SIG-M5 (cell line): ENCODE data around the gene DPYSL4.

ENCODE experiments used
- DNase-seq: peaks from one replicate; lab custom pipeline; 2025; lab: John Stamatoyannopoulos, UW

DPYSL4 gene

DNA sequence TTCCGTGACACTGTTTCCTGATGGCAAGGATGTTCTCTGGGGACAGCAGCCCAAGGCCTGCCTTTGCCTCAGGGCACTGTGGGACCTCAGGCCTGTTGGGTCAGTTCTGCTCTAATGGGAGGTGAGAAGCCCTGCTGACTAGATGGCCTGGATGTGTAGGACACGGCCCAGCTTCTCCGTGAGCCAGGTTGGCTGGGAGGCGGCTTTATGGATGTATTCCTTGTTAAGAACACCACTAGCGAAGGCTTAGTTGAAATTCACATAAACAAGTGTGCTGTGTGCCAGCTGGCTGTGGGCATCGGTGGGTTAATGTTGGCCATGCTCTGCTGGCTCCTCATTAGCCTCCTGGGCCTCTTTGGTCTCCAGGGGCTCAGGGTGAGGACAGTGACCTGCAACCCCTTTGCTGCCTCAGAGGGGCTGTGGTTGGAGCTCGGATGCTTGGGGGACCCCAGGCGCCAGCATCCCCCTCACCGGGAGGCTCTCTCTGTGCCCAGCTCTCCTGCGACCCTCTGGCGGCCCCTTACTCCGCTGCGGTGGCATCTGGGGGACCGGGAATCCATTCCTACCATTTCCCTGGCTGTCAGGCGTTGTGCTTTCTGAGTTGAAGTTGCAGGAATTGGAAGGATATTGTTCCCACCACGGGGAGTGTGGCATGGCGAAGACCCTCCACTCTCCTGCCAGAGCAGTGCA lies 22.8 kb upstream of the DPYSL4 start:
- no peak for DNase-seq

DNA sequence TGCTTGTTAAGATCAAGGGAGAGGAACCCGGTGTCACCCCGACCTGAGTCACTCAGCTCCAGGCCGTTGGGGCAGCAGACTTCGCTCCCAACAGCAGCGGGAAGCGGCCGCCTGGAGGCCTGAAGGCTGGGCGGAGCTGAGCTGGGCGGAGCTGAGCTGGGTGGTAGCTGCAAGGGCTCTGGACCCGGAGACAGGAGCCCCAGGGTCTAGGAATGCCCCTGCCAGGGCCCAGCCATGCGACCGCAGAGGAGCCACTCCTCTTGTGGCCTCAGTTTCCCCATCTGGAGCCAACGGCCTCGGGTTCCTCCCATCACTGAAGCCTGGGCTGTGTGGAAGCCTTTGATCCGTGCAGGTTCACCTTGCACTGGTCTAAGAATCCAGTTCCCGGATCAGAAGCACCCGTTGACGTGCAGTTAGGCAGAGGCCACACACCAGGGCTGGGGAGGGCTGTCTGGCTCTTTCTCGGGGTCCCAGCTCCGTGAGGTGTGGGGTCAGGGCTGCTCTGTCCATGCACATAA lies 21.9 kb upstream of the DPYSL4 start:
- DNase-seq = no peak

- DNase-seq = no peak
Measured at GRCh38 chr10:132165416-132165980, 21.2 kb upstream of the DPYSL4 start.

GRCh38 chr10:132166216-132166950 lies 20.4 kb upstream of the DPYSL4 start:
- no peak for DNase-seq

DNA sequence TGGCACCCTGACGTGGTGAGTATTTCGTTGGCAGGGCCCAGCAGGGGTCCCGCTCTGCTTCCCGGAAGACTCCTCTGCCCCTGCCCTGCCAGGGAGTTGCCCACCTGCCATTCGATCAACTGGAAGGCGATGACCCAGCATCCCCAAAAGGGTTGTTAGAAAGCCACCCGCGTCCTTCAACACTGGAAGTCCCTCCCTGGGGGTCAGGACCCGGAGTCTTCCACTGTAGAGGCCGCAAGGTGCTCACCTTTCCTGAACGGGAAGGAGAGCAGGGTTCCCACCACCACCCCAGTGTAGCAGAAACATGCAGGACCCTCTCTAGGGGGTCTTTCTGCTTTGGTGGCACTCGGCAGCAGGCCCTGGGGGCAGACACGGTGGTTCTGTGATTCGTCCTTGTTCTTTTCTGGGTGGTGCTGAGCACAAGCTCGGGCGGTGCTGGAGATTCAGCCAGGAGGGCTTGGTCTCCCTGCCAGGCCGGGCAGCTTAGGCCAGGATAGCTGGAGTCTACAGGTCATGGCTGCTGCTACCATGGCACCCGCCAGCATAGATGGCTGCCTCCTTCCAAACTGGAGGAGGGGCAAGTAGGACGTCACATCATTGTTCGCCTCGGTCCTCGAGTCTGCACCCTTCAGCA lies 19.6 kb upstream of the DPYSL4 start:
- DNase-seq = no peak

DNA sequence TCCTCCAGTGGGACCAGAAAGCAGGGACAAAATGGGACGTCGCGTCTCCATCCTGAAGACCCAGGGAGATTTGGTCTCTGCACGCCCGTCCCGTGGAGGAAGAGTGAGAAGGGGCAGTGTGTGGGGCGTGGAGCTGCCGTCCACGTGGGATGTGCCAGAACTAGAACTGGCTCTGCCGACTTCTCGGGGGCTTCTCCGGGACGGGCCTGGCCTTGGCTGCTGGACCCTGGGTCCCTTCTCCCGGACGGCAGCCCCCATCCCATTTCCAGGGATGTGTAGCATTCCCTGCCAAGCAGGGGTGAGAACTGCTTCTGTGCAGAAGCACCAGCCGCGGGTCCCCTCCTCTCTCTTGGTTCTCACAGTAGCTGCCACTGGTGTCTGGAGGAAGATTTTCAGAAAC lies 18.8 kb upstream of the DPYSL4 start:
- no peak for DNase-seq

DNA sequence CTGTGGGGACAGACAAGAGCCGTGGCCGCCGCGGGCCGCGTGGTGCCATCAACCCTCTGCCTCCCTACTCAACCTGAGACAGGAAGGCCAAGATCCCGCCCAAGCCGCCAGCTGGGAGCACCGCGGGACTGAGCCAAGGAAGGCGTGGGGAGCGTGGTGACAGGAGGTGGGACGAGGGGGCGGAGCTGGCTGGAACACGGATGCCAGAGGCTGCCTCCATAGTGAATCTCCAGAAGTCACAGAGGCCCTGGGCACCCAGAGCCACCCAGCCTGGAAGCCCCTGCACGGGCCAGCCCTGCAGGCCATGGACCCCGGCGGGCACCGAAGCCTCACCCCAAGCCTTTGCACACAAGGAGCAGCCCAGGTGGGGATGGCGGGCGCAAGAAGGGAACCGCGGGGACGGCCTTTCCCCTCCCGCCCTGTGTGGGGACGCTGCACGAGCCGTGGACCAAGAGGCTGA lies 18.1 kb upstream of the DPYSL4 start:
- no peak for DNase-seq

DNA sequence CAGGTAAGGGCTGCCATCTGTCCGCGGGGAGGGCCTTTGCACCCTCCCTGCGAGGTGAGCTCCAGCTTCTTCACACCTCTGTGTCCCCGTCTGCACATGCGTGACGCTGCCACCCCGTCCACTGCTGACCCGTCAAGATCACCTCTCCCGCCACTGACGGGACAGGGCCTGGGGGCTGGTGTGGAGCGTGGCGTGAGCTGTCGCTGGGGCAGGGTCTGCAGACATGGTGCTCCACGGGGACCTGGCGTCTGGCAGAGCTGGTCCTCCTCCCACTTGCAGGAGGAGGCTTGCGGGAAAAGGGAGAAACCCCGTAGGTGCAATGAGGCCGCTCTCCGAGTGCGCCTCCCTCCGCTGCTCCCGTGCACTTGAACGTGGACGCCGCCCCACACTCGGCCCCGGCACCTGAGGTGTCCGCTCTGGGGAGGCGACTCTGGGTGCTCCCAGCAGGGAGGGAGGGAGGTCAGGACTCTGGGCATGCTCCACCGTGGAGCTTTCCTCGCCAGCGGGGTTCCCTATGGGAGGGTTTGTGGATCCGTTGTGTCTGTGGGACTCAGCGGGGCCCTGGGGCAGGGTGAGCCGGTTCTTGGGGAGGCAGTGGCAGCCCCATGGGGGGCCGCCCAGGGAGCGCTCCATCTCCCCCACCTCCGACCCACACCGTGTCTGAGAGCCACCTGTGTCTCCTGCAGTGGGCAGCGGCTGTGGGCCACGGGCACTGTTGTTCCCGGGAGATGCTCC lies 17.6 kb upstream of the DPYSL4 start:
- no peak for DNase-seq

DNA sequence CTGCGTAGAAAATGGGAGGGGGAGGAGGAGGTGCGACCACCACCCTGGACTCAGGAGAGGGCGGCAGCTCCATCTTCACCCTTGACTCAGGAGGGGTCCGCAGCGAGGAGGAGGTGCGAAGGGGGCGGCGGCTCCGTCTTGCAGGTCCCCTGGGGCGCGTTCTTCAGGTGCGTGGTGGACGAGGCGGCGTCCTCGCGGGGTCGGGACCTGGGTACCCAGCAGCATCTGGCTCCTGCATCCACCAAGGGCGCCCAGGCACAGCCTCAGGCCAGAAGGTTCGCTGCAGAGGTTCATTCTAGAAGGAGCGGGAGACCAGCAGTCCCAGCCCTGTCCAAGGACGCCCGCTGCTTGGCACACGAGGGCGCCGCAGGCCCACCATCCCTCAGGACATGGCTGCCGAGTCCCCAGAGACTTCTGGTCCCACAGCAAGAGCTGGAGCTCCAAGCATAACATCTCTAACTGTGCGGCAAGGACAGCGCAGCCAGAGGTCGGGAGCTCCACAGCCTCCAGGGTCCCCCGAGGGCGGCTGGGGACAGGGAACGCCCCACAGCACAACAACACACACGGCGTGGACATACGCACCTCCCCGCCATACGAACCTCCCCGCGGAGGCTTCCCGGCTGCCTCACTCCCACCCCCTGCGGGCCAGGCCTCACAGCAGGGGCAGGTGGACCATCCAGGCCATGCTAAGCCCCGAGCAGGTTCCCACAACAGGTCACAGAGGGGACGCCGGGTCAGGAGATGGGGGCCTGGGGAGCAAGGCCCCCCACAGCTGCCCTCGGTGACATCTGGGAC lies 16.8 kb upstream of the DPYSL4 start:
- DNase-seq = no peak

DNA sequence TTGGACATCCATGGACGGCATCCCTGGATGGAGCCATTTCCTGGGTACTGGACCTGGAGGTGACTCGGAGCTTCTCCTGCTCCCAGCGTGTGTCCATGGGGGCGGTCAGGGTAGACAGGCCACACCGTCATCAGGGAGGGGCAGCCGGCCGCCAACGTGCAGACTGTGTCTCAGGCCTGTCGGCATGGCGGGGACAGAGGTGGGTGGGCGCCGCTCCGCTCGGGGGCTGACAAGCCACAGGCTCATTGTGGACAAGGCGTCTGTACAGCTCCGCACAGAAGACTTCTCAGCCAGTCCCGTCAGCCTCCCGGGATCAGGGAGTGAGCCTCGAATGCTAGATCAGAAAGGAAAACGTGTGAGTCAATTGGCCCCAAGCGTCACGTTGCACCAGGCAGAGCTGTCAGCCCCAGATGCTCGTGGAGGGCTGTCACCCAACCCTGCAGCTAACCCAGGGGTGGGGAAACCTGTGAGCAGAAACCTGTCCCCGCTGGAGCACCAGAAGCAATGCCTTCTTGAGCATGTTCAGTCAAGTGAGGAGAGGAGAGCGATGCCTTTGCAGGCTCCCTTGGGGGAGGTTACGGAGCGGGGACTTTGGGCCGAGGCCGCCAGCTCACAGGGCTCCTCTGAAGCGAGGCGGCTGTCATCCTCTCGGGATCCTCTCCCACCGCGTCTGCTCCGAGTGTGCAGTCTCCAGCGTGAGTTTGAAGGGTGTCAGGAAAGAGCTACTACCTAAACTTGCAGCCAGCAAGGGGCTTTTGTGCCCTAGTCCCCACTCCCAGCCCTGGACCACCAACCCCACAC lies 16.0 kb upstream of the DPYSL4 start:
- no peak for DNase-seq

DNA sequence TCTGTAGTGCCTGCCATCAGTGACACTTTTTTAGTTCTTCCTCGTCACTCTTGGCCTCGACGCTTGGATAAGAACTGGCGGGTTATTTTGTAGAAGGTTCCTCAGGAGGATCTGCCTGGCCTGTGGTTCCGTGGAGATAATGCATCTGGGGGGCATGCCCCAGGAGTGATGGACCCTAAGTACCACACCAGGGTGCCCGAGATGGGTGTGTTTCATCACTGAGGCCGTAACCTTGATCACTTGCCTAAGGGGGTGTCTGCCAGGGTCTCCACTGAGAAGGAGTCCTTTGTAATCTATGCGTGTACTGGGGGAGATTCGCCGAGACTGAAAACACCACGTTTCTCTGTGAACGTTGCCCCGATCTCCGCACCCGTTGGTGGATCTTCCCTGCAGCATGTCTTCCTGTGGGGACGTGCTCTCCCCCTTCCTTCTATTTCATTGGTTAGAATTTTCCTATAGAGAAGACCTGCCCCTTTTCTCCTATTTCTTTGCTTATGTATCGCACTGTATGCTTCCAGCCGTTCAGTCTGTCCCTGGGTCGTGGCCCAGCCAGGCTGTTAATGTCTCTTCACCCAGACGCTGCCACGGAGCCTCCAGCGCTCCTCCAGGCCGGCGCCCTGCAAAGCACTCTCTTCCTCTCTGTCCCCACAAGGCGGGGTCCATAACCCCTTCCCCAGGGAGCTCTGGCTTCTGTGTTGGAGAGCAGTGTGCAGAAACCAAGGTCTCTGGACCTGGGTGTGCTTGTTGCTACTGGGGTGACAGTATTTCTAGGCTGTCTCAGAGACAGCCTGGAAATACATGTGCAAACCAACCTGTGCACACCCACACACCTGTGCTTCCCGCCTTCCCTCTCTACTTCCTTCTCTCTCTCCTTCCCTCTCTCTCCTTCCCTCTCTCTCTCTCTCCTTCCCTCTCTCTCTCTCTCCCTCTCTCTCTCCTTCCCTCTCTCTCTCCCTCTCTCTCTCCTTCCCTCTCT lies 14.4 kb upstream of the DPYSL4 start:
- DNase-seq = no peak

GRCh38 chr10:132173185-132173584 lies 13.6 kb upstream of the DPYSL4 start:
- no peak for DNase-seq

DNA sequence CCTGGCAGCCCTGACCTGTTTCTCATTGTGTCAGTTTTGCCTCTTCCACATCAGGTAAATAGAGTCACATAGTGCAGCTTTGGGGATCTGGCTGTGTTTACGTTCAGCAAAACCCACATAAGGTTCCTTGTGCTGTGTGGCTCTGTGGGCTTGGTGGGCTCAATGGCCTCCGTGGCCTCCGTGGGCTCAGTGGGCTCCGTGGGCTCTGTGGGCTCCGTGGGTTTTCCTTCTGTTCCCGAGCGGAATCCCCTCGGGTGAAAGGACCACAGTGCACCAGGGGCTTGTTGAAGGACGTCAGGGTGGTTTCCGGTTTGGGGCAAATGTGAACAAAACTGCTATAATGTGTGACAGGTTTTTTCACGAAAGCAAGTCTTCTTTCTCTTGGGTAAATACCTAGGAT lies 12.5 kb upstream of the DPYSL4 start:
- no peak for DNase-seq

DNA sequence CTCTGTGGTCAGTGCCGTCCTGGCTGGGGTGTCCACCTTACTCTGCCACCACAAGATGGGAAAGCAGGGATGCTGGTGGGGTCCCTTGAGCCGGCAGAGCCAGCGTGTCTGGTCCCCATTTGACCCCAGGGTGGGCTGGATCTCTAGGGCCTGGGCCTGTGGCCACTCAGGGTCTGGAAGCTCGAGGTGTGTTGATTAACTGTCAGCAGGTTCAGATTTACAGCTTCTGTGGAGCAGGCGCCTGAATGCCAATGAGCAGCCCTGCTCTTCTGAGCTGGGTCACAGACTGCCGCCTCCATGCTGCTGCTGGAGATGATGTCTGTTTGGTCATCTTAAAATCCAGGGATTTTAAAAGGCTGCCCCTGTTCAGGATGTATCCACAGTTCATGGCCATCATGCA lies 11.3 kb upstream of the DPYSL4 start:
- no peak for DNase-seq

GRCh38 chr10:132175907-132176581 lies 10.7 kb upstream of the DPYSL4 start:
- DNase-seq = no peak

DNA sequence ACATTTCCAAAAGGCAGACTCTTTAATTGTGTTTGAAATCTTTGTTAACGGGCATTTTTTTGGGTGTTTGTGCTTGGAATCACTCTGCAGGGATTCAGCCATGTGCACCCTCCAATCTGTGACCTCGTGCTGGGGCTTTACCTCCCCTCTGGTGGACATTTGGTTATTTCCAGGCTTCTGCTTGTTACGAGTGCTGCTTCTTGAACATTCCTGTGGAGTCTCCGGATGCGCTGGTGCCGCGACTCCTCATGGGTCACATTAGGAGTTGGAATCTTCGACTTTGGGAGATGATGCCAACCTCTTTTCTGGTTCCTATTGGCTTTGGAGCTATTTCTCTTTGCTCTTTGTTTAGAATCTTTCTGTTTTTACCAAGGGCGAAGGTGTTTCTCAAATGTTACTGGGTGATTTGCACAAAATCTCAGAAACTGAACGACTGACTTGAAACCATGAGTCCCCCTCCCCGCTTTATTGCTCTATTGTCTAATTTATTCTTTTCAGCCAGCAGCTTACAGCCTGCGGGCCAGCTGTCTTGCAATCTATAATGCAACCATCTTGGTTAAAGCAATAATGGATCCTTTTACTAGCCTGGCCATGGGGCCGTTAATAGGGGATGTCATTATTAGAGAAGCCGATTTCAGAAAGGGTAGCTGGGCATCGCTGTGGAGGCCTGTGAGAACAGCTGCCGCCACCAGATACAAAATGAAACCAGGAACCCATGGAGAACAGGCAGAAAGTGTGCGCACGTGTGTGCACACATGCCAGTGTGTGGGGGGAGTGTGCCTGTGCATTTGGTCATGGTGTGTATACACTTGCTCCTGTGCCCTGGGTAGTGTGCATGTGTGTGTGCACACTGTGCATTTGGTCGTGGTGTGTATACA lies 9.9 kb upstream of the DPYSL4 start:
- no peak for DNase-seq

- DNase-seq = no peak
Measured at GRCh38 chr10:132178046-132178445, 8.7 kb upstream of the DPYSL4 start.
